UCSD-AML1 (cell line): Measurements from ENCODE around the gene PGM2.
"Not testable (repeated sequence)": the region's sequence is repeated elsewhere in the genome, so short reads cannot be mapped to it uniquely, and the experiment has no call there.

Source experiments
- DNase-seq: peaks from one replicate; lab custom pipeline; 2025; ENCODE audit not compliant: unreplicated experiment; lab: John Stamatoyannopoulos, UW

PGM2 gene

GRCh38 chr4:37826295-37827029 lies at the start of gene PGM2:
Gene PGM2 (plus strand): TSS chr4:37826686. CDS start chr4:37826733, 47 bp downstream.
- DNase-seq: peak; percentile 93

- DNase-seq: no peak
Measured at GRCh38 chr4:37779896-37780295, 46.6 kb upstream of the PGM2 start.

- DNase-seq: peak; percentile 41
Measured at GRCh38 chr4:37780444-37781130, 45.9 kb upstream of the PGM2 start.

- DNase-seq: no peak
Measured at GRCh38 chr4:37781131-37781455, 45.4 kb upstream of the PGM2 start.

GRCh38 chr4:37786267-37786666 lies 40.2 kb upstream of the PGM2 start:
- DNase-seq: not testable (repeated sequence)

GRCh38 chr4:37787883-37788460 lies 38.5 kb upstream of the PGM2 start:
- not testable (repeated sequence) for DNase-seq

GRCh38 chr4:37788819-37789218 lies 37.7 kb upstream of the PGM2 start:
- DNase-seq: no peak

GRCh38 chr4:37792241-37792640 lies 34.2 kb upstream of the PGM2 start:
- DNase-seq: no peak

- no peak for DNase-seq
Measured at GRCh38 chr4:37793562-37793961, 32.9 kb upstream of the PGM2 start.

GRCh38 chr4:37794056-37794455 lies 32.4 kb upstream of the PGM2 start:
- DNase-seq: no peak

- DNase-seq: no peak
Measured at GRCh38 chr4:37795581-37796195, 30.8 kb upstream of the PGM2 start.

- DNase-seq: peak; percentile 22
Measured at GRCh38 chr4:37797374-37797773, 29.1 kb upstream of the PGM2 start.

- no peak for DNase-seq
Measured at GRCh38 chr4:37797923-37798322, 28.6 kb upstream of the PGM2 start.

GRCh38 chr4:37798616-37799015 lies 27.9 kb upstream of the PGM2 start:
- no peak for DNase-seq

GRCh38 chr4:37799941-37800554 lies 26.4 kb upstream of the PGM2 start:
- DNase-seq: no peak

- peak; percentile 41 for DNase-seq
Measured at GRCh38 chr4:37802068-37802666, 24.3 kb upstream of the PGM2 start.

- no peak for DNase-seq
Measured at GRCh38 chr4:37803348-37803973, 23.0 kb upstream of the PGM2 start.

- no peak for DNase-seq
Measured at GRCh38 chr4:37805091-37805490, 21.4 kb upstream of the PGM2 start.

- no peak for DNase-seq
Measured at GRCh38 chr4:37812713-37813112, 13.8 kb upstream of the PGM2 start.

- DNase-seq: no peak
Measured at GRCh38 chr4:37815591-37815990, 10.9 kb upstream of the PGM2 start.

GRCh38 chr4:37816006-37816405 lies 10.5 kb upstream of the PGM2 start:
- DNase-seq: no peak
